A172 (cell line): ENCODE data around the gene C1orf94. TPM values are rescaled to one million over a fixed set of nuclear protein-coding genes. Genes with fewer than 3 reads are reported as not detected.
A peak's percentile ranks its signal among the peaks of the same experiment; 100 is the strongest.
"Not testable (repeated sequence)": the region's sequence is repeated elsewhere in the genome, so short reads cannot be mapped to it uniquely, and the experiment has no call there.

ENCODE experiments used
- DNase-seq: peaks from one replicate; pipeline ENCODE4 v3.0.0-alpha.2; 2015; ENCODE audit warnings: low spot score
- total RNA-seq: library from RNA; depleted of rRNA; stranded (reverse); fragments of >200 nt; shearing (Covaris generic); gene quantifications from 2 replicates; pipeline ENCODE4 v1.2.3, GENCODE V29; 2014

The C1orf94 gene
- total RNA-seq, 1 experiment from 2014 or later: not detected

DNA sequence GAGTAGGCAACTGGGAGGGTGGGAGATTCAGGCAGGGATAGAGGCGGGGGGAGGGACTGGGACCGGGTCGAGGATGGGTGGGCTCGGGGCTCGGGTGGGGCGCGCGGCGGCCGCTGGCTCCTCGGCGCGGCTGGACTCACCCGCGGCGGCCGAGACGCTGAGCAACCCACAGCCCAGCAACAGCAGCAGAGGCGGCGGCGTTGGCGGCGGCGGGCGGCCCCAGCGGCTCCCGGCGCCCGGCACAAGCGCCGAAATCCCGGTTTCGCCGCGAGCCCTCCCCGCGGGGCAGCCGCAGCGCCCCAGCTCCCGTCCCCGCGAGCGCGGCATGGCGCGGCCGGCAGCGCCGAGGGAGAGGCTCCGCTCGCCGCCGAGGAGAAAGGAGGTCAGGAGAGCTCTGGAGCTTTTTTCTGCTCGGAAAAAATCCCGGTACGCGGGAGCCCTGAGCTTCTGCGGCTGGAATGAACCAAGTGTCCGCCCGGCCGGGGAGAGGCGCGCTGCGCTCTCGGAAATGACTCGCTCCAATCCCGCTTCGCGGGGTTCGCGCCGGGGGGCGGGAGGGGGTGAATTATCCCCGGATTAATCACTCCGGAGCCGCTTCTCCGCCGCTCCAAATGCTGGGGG is 11.8 kb upstream of the C1orf94 start, which contains the start of gene CSMD2:
CSMD2 (minus strand) TSS at position 460 of the 621 bp plus-strand sequence; CDS start at position 327, 133 bp downstream.
- DNase-seq: peak; percentile 44

DNA sequence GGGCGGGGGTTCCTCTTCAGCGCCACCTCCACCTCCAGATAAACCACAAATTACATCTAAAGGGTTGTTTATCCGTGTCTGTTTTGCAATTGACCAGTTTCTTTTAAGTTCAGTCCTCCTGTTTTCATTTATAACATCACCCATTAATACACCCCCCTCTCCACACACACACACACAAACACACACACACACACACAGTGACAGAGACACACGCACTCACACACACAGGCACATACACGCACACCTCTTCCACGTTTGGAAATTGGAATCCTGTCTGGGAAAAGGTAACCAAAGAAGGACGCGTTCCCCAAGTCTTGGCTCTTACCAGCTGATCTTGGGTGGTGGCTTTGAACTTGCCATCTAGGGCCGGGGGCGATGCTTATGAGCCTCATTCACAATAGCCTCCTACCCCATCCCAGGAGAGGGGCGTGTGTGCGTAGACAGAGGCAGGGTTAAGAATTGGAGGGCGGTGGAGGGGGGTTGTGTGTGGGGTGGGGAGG is 11.2 kb upstream of the C1orf94 start:
- no peak for DNase-seq

DNA sequence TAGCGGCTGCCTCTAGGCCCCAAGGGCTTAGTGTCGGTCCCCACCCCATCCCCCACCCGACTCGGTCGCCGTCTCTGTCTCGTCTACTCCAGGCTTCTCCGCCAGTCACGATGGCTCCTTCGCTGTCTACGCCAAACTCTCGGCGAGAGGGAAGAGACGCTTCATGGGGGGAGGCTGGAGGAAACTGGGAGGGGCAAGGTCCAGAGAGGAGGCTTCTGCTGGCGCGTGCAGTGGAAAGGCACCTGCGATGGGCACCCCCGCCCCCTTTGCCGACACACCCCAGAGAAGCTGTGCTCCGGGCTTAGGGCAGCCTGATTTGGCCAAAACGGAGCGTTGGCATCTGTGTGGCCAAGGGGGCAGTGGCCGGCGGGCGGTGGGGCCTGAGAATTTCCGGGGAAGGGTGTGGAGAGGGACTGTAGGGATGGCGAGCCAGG is 10.5 kb upstream of the C1orf94 start:
- no peak for DNase-seq

DNA sequence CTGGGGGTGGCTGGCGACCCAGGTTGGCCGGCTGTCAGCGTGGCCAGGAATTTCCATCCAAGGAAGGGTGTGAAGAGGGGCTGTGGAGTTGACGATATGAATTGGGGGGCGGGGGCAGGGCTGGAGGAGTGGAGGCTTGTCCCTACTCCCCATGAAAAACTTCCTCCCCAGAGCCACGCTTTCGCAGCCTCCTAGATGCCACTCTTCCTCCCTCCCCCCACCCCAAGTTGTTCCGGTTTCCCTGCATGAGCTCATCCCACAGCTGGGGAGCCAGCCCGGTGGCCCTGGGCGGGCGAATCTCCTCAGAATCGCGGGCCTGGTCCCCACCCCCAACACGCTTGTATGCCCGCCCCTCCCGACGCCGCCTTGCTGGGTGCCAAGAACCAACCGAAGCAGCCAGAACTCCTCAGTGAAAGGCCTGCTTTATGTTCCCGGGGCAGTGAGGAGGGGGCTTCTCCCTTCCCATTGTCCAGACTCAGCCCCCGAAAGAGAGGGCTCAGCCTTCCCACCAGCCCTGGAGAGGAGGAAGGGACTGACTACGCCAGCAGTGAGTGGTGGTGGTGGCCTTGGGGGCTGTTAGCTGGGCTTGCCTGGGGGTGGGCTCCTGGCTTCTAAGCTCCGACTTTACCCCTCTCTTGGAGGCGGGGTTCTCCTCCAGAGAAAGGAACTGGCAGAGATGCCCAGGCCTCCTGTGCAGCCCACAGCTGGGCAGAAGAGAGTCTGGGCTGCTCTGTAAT is 9.9 kb upstream of the C1orf94 start:
- DNase-seq: no peak

DNA sequence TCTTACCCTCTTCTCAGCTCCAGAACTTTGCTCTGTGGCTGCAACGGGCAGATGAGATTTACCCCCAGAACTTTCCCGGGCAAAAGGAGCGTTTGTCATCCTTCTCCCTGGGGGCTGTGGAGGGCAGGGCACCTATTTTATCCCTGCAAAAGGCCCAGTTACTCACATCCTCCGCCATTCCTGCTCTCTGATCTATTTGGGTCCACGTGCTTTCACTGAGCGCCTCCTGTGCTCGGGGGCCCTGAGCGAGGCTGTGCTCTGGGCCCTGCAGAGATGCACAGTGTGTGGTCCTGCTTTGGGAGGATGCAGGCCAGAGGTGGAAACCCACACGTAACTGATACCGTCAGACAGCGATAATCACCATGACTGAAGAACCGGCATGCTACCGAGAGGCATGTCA is 9.3 kb upstream of the C1orf94 start:
- no peak for DNase-seq

DNA sequence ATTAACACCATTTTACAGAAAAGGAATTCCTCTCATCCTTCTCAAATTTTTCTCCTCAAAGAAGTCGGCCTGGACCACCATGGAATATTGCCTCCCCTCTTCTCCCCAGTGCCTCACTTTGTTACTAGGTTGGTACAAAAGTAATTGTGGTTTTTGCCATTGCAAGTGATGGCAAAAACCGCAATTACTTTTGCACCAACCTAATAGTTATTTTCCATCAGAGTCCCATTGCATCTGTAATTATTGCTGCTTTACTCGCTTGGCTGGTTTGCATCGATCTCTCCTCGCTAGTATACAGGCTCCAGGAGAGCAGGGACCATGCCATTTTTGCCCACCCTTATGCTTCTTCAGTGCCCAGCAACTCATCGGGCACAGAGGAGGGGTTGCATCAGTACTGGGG is 963 bp upstream of the C1orf94 start:
- DNase-seq: no peak

DNA sequence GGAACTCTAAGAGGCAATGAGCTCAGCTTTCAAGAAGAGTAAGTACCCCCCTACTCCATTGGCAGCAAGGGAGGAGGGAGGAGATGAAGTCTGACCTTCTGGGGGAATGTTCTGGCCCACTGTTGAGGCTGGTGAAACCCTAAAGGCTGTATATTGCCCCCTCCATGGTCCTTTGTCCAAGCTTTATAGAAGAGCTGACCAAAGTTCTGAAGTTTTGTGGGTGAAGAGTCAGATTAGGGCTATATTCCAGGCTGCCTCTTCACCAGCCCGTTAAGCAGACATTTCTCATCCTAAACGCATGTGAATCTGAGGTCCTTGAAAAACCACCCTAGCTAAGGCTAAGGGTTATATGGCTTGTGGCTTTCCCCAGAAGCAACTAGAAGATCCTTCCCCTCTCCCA is 1.4 kb downstream of the C1orf94 start:
- DNase-seq: no peak

DNA sequence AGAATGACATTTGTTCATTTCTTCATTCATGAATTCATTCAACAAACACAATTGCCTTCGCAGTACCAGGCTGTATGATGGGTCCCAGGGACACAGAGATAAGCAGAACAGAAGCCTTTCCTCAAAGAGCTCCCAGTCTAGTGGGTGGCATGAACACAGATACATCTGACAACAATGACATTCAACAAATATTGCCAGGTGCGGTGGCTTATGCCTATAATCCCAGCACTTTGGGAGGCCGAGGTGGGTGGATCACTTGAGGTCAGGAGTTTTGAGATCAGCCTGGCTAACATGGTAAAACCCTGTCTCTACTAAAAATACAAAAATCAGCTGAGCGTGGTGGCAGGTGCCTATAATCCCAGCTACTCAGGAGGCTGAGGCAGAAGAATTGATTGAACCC is 6.7 kb downstream of the C1orf94 start:
- DNase-seq: not testable (repeated sequence)

DNA sequence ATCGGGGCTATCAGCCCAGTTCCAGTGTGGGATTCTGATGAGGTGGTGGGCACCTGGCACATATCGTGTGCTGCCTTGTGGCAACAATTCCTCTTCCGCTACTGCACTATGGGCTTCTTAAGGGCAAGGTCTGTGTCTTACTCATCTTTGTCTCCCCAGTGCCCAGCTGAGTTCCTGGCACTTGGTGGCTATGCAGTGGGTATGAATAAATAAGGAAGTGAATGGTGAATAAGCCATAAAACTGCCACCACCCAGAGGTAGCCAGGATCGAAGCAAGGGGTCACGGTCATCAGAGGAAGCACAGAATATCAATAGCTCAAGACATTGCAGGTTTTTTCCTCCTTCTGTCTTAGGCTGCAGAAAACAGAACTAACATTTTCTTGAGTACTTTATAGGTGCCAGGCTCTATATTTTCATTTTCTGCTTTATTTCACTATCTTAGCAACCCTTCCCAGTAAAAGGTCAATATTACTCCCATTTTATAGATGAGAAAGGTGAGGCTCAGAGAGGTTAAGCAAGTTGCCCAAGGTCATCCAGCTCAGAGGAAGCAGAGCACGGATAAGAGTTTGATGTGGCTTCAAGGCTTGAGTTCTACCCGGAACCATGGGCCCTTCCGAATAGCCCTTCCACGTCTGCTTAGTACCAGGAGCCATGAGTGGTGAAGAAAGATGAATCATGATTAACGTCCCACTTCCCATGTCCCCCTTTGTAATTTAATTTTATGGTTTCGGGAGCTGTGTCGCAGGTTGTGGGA is 10.2 kb downstream of the C1orf94 start:
- DNase-seq: no peak

DNA sequence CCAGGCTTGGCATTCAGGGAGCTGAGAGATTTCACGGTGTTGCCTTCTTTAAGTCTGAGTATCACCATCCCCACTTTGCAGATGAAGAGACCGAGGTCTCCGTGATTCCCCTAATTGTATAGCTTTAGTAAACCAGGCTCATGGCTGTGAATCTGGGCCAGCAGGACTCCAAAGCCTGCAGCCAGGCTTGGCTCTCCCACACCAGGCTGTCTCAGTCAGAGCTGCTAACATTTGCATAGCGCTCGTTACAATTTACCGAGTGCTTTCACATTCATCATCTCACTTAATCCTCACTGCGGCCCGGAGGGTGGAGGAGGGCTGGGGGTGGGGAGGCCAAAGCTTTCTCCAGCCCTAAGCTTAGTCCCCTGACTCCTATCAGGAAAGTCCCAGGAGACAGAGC is 11.7 kb downstream of the C1orf94 start:
- peak; percentile 15 for DNase-seq

DNA sequence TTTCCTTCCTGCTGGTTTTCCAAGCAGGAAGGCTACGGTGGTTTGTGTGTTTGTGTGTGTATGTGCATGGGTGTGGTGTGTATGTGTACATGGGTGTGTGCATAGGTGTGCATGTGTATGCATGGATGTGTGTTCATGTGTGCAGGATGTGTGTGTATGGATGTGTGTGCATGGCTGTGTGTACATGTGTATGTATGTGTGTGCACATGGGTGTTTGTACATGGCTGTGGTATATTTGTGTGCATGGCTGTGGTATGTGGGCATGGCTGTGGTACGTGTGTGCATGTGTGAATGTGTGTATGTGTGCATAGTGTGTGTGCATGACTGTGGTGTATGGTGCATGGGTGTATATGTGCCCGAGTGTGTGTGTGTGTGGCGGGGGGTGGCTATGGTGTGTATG is 12.3 kb downstream of the C1orf94 start:
- no peak for DNase-seq

DNA sequence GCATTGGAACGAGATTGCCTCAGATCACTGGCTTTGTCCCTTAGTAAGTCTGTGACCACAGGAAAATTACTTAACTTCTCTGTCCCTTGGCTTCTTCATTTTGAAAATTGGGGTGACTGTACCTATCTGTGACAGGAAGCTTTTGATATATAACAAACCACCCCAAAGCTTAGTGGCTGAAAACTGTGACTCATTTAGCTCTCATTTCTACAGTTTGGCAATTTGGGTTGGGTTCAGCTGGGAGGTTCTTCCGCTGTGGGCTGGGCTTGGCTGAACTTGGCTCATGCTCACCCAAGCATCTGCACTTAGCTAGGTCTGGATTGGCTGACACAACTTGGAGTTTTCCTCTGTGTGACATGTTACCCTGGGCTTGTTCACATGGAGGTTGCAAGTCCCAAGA is 14.0 kb downstream of the C1orf94 start:
- peak; percentile 80 for DNase-seq

DNA sequence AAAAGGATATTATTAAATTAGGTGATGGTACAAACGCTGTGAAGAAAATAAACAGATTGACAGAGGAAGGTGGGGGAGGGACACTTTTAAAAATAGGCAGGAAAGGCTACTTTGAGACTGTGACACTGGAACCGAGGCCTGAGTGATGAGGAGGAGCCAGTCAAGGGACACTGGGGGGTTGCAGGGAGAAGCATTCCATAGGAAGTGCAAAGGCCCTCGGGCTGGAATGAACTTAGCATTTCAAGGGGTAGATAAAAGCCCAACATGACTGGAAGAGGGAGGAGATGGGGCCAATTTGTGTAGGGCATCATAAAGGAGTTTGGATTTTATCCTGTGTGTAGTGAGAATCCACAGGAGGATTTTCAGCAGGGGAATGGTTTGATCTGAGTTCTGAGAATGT is 15.9 kb downstream of the C1orf94 start:
- no peak for DNase-seq

DNA sequence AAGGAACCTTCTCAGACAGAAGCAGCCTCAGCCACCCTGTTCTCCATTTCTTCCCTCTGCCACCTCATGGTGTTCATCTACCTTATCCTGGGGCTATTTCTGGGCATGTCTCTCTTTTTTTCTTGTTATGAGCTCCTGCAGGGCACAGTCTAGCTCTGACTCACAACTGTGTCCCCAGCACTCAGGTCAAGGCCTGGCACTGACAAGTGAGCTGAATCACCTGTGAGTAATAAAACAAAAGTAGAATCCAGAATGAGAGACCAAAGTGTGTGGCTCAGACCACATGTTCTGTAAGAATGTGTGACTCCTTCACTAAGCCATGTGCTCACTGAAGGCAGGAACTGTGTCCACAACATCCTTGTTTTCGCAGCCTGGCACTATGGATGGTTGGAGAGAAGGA is 23.2 kb downstream of the C1orf94 start:
- peak; percentile 88 for DNase-seq

DNA sequence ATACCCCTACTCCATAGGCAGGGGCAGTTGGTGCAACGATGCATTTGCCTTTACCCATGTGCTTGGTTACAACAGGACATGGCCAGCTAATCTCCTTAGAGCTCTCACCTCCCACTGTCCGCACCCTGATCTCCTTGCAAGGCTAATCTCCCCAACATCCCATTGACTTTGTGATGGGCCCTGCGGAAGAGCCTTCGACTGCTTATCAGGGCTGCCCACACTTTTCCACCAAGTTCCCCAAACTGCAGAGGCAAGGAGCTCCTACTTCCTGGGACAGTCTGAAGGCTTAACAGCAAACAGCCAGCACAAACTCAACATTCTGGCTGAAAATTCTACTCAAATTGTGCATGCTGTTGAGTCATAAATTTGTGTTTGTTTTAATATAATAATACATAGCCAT is 36.0 kb downstream of the C1orf94 start:
- no peak for DNase-seq

DNA sequence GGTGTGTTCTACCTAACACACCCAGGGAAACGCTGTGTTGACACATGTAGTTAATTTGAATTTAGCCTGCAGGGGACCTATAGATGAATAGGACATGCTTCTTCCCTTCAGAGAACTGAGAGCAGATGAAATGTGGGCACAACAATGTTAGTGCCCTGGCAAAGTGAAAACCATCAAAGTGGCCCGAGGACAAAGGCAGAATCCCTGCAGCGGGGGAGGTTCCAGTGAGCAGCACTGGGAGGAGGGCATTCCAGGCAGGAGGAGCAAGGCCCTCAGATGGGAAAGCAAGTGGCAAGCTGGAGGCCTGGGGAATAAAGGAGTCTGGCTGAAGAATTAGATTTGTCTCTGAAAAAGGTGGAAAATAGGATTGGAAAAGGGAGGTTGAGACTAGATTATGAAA is 37.2 kb downstream of the C1orf94 start:
- DNase-seq: no peak

DNA sequence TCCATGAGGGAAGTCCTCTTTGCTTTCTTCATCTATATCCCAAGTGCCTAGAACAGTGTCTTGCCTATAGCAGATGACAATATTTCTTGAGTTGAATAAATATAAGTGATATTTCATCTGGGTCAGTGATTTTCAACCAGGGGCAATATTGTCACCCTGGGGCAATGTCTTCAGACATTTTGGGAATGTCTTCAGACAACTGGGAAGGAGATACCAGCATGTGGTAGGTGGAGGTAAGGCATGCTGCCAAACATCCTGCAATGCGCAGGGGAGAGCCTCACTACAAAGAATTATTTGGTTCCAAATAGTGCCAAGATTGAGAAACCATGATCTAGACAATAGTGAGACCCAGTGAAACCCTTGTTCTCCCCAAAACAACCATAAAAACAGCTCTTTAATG is 54.7 kb downstream of the C1orf94 start:
- DNase-seq: no peak

DNA sequence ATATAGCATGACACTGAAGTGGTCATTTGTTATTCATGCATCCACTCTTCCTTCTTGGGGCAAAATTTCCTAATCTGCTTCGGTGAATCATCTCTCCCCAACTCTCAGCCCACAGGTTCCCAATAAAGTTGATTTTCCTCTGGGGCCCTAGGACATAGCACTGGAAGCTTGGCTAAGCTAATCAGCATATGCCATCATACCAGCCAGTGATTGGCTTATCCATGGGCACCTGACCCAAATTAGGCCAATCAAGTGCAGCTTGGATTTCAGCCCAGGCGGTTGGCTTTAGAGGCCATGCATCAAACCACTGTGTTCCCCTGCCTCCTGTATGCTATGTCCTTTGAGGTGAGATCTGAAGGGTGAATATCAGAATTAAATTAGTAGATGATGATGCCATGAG is 58.9 kb downstream of the C1orf94 start:
- no peak for DNase-seq

DNA sequence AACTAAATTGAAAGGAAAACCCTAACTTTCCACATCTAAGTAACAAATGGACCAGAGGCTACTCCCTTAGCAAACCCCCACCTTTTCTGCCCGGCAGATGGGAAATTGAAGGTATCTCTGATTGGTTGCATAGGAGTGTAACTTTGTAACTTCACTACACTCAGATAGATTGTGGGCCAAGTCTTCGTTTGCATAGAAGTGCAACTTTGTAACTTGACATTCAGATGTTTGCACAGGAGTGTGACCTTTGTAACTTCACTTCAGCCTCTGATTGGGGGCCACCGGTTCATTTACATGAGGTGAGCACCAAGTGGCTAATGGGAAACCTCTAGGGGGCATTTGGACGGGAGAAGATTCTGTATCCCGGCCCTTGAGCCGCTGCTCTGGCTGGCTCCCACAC is 59.4 kb downstream of the C1orf94 start:
- DNase-seq: no peak

DNA sequence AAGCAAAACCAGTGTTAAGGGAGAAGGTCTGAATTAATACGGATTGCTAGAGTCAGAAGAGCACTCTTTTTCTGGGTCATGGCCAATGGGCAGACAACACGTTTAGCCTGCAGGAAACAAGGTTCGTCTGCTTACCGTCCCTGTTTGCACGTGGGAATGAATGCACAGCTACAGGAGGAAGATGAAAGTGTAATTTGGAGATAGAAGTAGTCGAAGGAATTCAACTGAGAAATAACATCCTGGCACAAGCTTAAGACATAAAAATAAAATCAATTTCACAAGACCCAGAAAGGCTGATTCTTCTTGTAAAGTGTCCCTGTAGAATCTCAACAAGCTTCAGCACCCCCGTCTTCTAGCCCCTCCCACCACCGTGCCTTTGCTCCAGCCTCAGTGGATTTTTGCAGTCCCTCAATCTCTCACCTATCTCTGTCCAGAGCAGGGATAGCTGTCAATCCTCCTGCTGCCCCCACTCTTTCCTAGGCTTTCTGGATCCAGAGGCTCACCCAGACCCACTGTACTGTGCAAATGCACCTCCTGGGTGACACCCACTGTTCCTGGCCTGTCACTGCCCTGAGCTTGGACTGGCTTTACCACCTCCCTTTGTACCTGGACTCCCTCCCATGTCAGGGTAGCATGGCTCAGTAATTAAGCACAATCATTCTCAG is 60.6 kb downstream of the C1orf94 start:
- DNase-seq: no peak

DNA sequence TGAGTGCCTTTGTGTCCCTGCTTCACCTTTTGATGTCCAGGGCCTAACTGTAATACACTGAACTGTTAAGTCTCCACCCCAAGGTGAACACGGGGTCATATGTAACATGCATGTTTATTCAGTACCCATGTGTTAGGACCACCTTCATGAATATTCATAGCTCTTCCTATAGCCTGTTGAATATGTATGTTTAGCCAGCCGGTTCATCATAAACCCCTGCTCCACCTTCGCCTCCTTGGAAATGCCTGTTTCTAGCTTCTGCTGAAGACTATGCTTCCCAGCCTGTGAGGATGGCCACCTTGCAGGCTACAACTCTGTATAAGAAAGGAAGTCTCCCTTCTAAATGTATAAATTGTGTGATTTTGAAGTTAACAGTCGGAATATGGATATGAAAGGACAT is 69.3 kb downstream of the C1orf94 start:
- DNase-seq: no peak

DNA sequence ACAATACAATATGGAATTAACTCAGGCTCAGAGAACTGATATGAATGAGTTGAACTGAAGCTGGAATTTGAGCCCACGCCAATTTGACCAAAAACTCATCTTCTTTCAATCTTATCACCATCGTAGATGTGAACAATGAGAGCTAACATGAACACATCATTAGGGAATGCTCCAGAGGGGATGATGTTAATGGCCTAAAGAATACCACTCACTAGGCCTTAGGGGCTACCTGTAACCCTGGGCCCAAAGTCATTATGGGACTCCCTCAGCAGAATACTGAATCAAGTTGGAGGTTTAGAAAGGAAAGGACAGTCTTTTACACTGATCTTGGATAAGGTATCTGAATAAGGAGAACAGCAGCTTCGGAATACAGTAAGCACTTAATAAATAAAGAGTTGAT is 73.6 kb downstream of the C1orf94 start:
- DNase-seq: no peak
